ENCODE results near the gene CASK. TPM values are rescaled to one million over a fixed set of nuclear protein-coding genes. Genes with fewer than 3 reads are reported as not detected.

Gene CASK
- total RNA-seq, 1 experiment from 2014 or later = 54.6 TPM

- TF ChIP-seq JAZF1 (CRISPR knock-in tag; IDR thresholded peaks at IDR 0.05) = no peak
Measured at GRCh38 chrX:41472231-41472815, 451.0 kb downstream of the CASK start (continued).

- ATAC-seq (no peak), DNase-seq (ENCODE audit: low spot score) (no peak)
- no peak for TF ChIP-seq ZNF671 (CRISPR knock-in tag; IDR thresholded peaks at IDR 0.05)
- TF ChIP-seq JAZF1 (CRISPR knock-in tag; IDR thresholded peaks at IDR 0.05) = no peak
- TF ChIP-seq EMX1 (CRISPR knock-in tag; IDR thresholded peaks at IDR 0.05) = no peak
- TF ChIP-seq GABPB1 (CRISPR knock-in tag; IDR thresholded peaks at IDR 0.05) = no peak
- no peak for TF ChIP-seq ZNF263 (CRISPR knock-in tag; IDR thresholded peaks at IDR 0.05; ENCODE audit: low read depth)
- no peak for TF ChIP-seq E2F4 (CRISPR knock-in tag; IDR thresholded peaks at IDR 0.05; ENCODE audit: borderline replicate concordance, low read depth)
- TF ChIP-seq ZNF532 (CRISPR knock-in tag; IDR thresholded peaks at IDR 0.05; ENCODE audit: borderline replicate concordance) = no peak
- no peak for TF ChIP-seq ZNF512 (CRISPR knock-in tag; IDR thresholded peaks at IDR 0.05; ENCODE audit: borderline replicate concordance)
- no peak for TF ChIP-seq ZNF416 (CRISPR knock-in tag; IDR thresholded peaks at IDR 0.05)
- TF ChIP-seq ZNF121 (CRISPR knock-in tag; IDR thresholded peaks at IDR 0.05) = no peak
- no peak for TF ChIP-seq AFF4 (CRISPR knock-in tag; IDR thresholded peaks at IDR 0.05; ENCODE audit: borderline replicate concordance)
- TF ChIP-seq ZNF317 (CRISPR knock-in tag; IDR thresholded peaks at IDR 0.05; ENCODE audit: borderline replicate concordance, low read depth) = no peak
- TF ChIP-seq ATF3 (CRISPR knock-in tag; conservative IDR thresholded peaks at IDR 0.05) = no peak
- TF ChIP-seq SMAD3 (CRISPR knock-in tag; IDR thresholded peaks at IDR 0.05; ENCODE audit: borderline replicate concordance) = no peak
- TF ChIP-seq CDX4 (CRISPR knock-in tag; IDR thresholded peaks at IDR 0.05; ENCODE audit: borderline replicate concordance) = no peak
- TF ChIP-seq JUN (CRISPR knock-in tag; IDR thresholded peaks at IDR 0.05) = no peak
- TF ChIP-seq FOXP1 (CRISPR knock-in tag; IDR thresholded peaks at IDR 0.05; ENCODE audit: borderline replicate concordance) = no peak
- Mint-ChIP-seq H3K27me3 (ENCODE audit: low read depth) (no peaks in the 10 kb centered on the region), H3K27ac (no peak overlapping the region), H3K36me3 (no peaks in the 10 kb centered on the region), H3K4me1 (peaks cover 18% of the 10 kb centered on the region), H3K9me3 (no peaks in the 10 kb centered on the region), H3K4me3 (no peak overlapping the region)
- ChIA-PET POLR2A (no interaction called here), CTCF (no interaction called here)
Measured at GRCh38 chrX:41471786-41472185, 451.6 kb downstream of the CASK start.

Data from WTC11 (cell line).